Type B pancreatic cell (in vitro differentiated cells): ENCODE results near the gene AKR7A2. TPM values are rescaled to one million over a fixed set of nuclear protein-coding genes. Genes with fewer than 3 reads are reported as not detected.
A peak's percentile ranks its signal among the peaks of the same experiment; 100 is the strongest.

Source experiments
- DNase-seq: peaks from one replicate; pipeline ENCODE4 v3.0.0; 2021; ENCODE audit warnings: mixed read lengths; ENCODE audit not compliant: unreplicated experiment; ENCODE audit errors: extremely low spot score
- H3K27ac Mint-ChIP-seq: 2 replicates; pipeline ENCODE4 v1.8.0; 2021; ENCODE audit warnings: mild to moderate bottlenecking, mixed read lengths
- H3K27me3 Mint-ChIP-seq: 2 replicates; pipeline ENCODE4 v1.8.0; 2021; ENCODE audit warnings: mixed read lengths
- H3K36me3 Mint-ChIP-seq: 2 replicates; pipeline ENCODE4 v1.8.0; 2021; ENCODE audit warnings: mixed read lengths
- H3K4me1 Mint-ChIP-seq: one replicate; pipeline ENCODE4 v1.8.0; 2021; ENCODE audit warnings: mixed read lengths; ENCODE audit not compliant: unreplicated experiment
- H3K4me3 Mint-ChIP-seq: 2 replicates; pipeline ENCODE4 v1.8.0; 2021; ENCODE audit warnings: mild to moderate bottlenecking, mixed read lengths
- H3K9me3 Mint-ChIP-seq: 2 replicates; pipeline ENCODE4 v1.8.0; 2021; ENCODE audit warnings: mixed read lengths
- CTCF ChIP-seq: fragments of 200-600 bp; sonication (generic); conservative IDR thresholded peaks from 2 replicates; pipeline ENCODE4 v1.5.0; 2021; ENCODE audit warnings: antibody characterized with exemption, mild to moderate bottlenecking
- total RNA-seq: library from RNA; stranded (reverse); gene quantifications from 2 replicates; pipeline ENCODE4 v1.2.1, GENCODE V29; 2021; ENCODE audit warnings: low replicate concordance

The AKR7A2 gene
- total RNA-seq, 1 donor from 2014 or later: 75.2 TPM

GRCh38 chr1:19339214-19339861, 27.4 kb upstream of the AKR7A2 start:
- no peak for TF ChIP-seq CTCF
- peaks cover 8% of the 10 kb centered on the region for H3K36me3 Mint-ChIP-seq
- DNase-seq: no peak
- no peak overlapping the region for H3K4me3 Mint-ChIP-seq
- H3K4me1 Mint-ChIP-seq: peaks cover 20% of the 10 kb centered on the region
- H3K27me3 Mint-ChIP-seq: no peaks in the 10 kb centered on the region
- H3K9me3 Mint-ChIP-seq: no peaks in the 10 kb centered on the region
- no peak overlapping the region for H3K27ac Mint-ChIP-seq

GRCh38 chr1:19338323-19338762, 26.4 kb upstream of the AKR7A2 start:
- H3K36me3 Mint-ChIP-seq: peaks cover 8% of the 10 kb centered on the region
- DNase-seq: no peak
- H3K27me3 Mint-ChIP-seq: no peaks in the 10 kb centered on the region
- TF ChIP-seq CTCF: peak; percentile 60
- H3K9me3 Mint-ChIP-seq: no peaks in the 10 kb centered on the region
- H3K27ac Mint-ChIP-seq: peak overlapping the region; percentile 75
- peak overlapping the region; percentile 67 for H3K4me3 Mint-ChIP-seq
- peaks cover 20% of the 10 kb centered on the region for H3K4me1 Mint-ChIP-seq

GRCh38 chr1:19337289-19337688, 25.3 kb upstream of the AKR7A2 start:
- peaks cover 20% of the 10 kb centered on the region for H3K4me1 Mint-ChIP-seq
- peak overlapping the region; percentile 69 for H3K27ac Mint-ChIP-seq
- no peaks in the 10 kb centered on the region for H3K27me3 Mint-ChIP-seq
- DNase-seq: no peak
- H3K36me3 Mint-ChIP-seq: peaks cover 5% of the 10 kb centered on the region
- no peaks in the 10 kb centered on the region for H3K9me3 Mint-ChIP-seq
- TF ChIP-seq CTCF: no peak
- no peak overlapping the region for H3K4me3 Mint-ChIP-seq

- DNase-seq: no peak
- peaks cover 4% of the 10 kb centered on the region for H3K36me3 Mint-ChIP-seq
- H3K27me3 Mint-ChIP-seq: no peaks in the 10 kb centered on the region
- no peaks in the 10 kb centered on the region for H3K9me3 Mint-ChIP-seq
- no peak overlapping the region for H3K4me3 Mint-ChIP-seq
- H3K4me1 Mint-ChIP-seq: peaks cover 16% of the 10 kb centered on the region
- peak overlapping the region; percentile 69 for H3K27ac Mint-ChIP-seq
- TF ChIP-seq CTCF: no peak
Measured at GRCh38 chr1:19336543-19336942, 24.6 kb upstream of the AKR7A2 start.

- H3K4me3 Mint-ChIP-seq: no peak overlapping the region
- no peak for TF ChIP-seq CTCF
Measured at GRCh38 chr1:19333587-19334354, 21.8 kb upstream of the AKR7A2 start.

More at GRCh38 chr1:19333587-19334354, 21.8 kb upstream of the AKR7A2 start:
- Mint-ChIP-seq H3K9me3 (no peaks in the 10 kb centered on the region), H3K4me1 (peaks cover 6% of the 10 kb centered on the region), H3K27ac (peak overlapping the region; percentile 51), H3K27me3 (no peaks in the 10 kb centered on the region), H3K36me3 (peaks cover 4% of the 10 kb centered on the region)
- DNase-seq: no peak
